SK-N-SH (cell line): ENCODE data around the gene CFAP92. TPM values are rescaled to one million over a fixed set of nuclear protein-coding genes. Genes with fewer than 3 reads are reported as not detected.

Experiments
- CTCF ChIA-PET: fragments of 300-600, 350-600 bp; formaldehyde crosslinking; extraction: SDS; loops from one replicate; lab custom pipeline; 2021; lab: Yijun Ruan, JAX
- POLR2A ChIA-PET: fragments of 350-600 bp; sonication (Branson Sonifier 250); formaldehyde crosslinking; extraction: SDS; loops from one replicate; lab custom pipeline; 2020; ENCODE audit warnings: antibody characterized with exemption, inconsistent platforms; lab: Yijun Ruan, JAX
- DNase-seq: peaks from one replicate; pipeline ENCODE4 v3.0.0; 2012
- H2AFZ ChIP-seq: fragments of 200-600 bp; sonication (generic); 2 replicates; pipeline ENCODE4 v1.8.1; 2016; ENCODE audit warnings: antibody characterized with exemption, mild to moderate bottlenecking, low read depth
- H3F3A ChIP-seq: fragments of 200-600 bp; sonication (generic); replicated peaks from 2 replicates; pipeline ENCODE3; 2016; ENCODE audit warnings: antibody characterized with exemption, mild to moderate bottlenecking; ENCODE audit not compliant: insufficient read depth
- H3K27ac ChIP-seq, 2 experiments: fragments of 200-500 bp in 1 of 2; fragments of 200-600 bp in 1 of 2; sonication (Bioruptor generic) in 1 of 2; sonication (generic), shearing (Covaris generic) in 1 of 2; 2 replicates each; pipeline versions ENCODE4 v1.5.1 to v1.6.1; 2014 to 2016; ENCODE audit warnings: low read depth in 2 of 2, inconsistent platforms in 1 of 2, low read length in 1 of 2, mild to moderate bottlenecking in 1 of 2, mixed read lengths in 1 of 2
- H3K27me3 ChIP-seq: fragments of 200-600 bp; sonication (generic), shearing (Covaris generic); 2 replicates; pipeline ENCODE4 v1.6.1; 2016; ENCODE audit warnings: mixed run types; ENCODE audit not compliant: insufficient read depth
- H3K36me3 ChIP-seq, 2 experiments: fragments of 200-500 bp in 1 of 2; fragments of 200-600 bp in 1 of 2; sonication (Bioruptor generic) in 1 of 2; sonication (generic) in 1 of 2; replicated peaks in 1 of 2; 2 replicates each; pipeline versions ENCODE3 to v1.5.1; 2014 to 2016; ENCODE audit warnings: low read length in 1 of 2, mild to moderate bottlenecking in 1 of 2; ENCODE audit not compliant: insufficient read depth in 2 of 2, control insufficient read depth in 1 of 2
- H3K4me1 ChIP-seq, 2 experiments: fragments of 200-500 bp in 1 of 2; fragments of 200-600 bp in 1 of 2; sonication (Bioruptor generic) in 1 of 2; sonication (generic), shearing (Covaris generic) in 1 of 2; 2 replicates each; pipeline versions ENCODE4 v1.5.1 to v1.6.1; 2014 to 2016; ENCODE audit warnings: low read depth in 1 of 2, low read length in 1 of 2, mixed run types in 1 of 2; ENCODE audit not compliant: insufficient read depth in 2 of 2, control insufficient read depth in 1 of 2
- H3K4me2 ChIP-seq: fragments of 200-600 bp; sonication (generic), shearing (Covaris generic); 2 replicates; pipeline ENCODE4 v1.6.1; 2017; ENCODE audit warnings: mixed run types
- H3K4me3 ChIP-seq, 2 experiments: fragments of 200-500 bp in 1 of 2; fragments of 200-600 bp in 1 of 2; sonication (Bioruptor generic) in 1 of 2; sonication (generic), shearing (Covaris generic) in 1 of 2; 2 replicates each; pipeline versions ENCODE4 v1.5.1 to v1.8.1; 2014 to 2016; ENCODE audit warnings: low read depth in 2 of 2, inconsistent platforms in 1 of 2, low read length in 1 of 2, mild to moderate bottlenecking in 1 of 2, mixed read lengths in 1 of 2, moderate library complexity in 1 of 2
- H3K79me2 ChIP-seq: fragments of 200-600 bp; sonication (generic); 2 replicates; pipeline ENCODE4 v1.8.1; 2017; ENCODE audit warnings: mild to moderate bottlenecking; ENCODE audit not compliant: insufficient read depth
- H3K9ac ChIP-seq: fragments of 200-600 bp; sonication (generic); 2 replicates; pipeline ENCODE4 v1.6.1; 2017; ENCODE audit warnings: mixed run types
- H3K9me2 ChIP-seq: fragments of 200-600 bp; sonication (generic); 2 replicates; pipeline ENCODE4 v1.6.1; 2017; ENCODE audit warnings: mixed run types
- H3K9me3 ChIP-seq: fragments of 200-600 bp; sonication (generic); 2 replicates; pipeline ENCODE4 v1.6.1; 2017; ENCODE audit warnings: mixed run types, mild to moderate bottlenecking, moderate library complexity
- H4K20me1 ChIP-seq: fragments of 200-600 bp; sonication (generic); 2 replicates; pipeline ENCODE4 v1.6.1; 2017; ENCODE audit warnings: mild to moderate bottlenecking, mixed run types; ENCODE audit not compliant: insufficient read depth
- CHD2 ChIP-seq: fragments of 150-350 bp; IDR thresholded peaks from 2 replicates; pipeline ENCODE4 v1.6.1; 2018; ENCODE audit warnings: low read length; ENCODE audit not compliant: partially characterized antibody
- ELF1 ChIP-seq: IDR thresholded peaks from 2 replicates; pipeline ENCODE4 v1.4.0; 2012
- EP300 ChIP-seq, 2 experiments: IDR thresholded peaks; 2 replicates each; pipeline versions ENCODE4 v1.4.0 to v1.6.1; 2012; ENCODE audit warnings: borderline replicate concordance in 1 of 2, low read depth in 1 of 2, low read length in 1 of 2
- MXI1 ChIP-seq: IDR thresholded peaks from 2 replicates; pipeline ENCODE4 v1.6.1; 2012; ENCODE audit warnings: mild to moderate bottlenecking, low read depth, low read length, improper control_type of control experiment
- NRF1 ChIP-seq: IDR thresholded peaks from 2 replicates; pipeline ENCODE4 v1.6.1; 2012; ENCODE audit warnings: low read depth, mild to moderate bottlenecking, low read length
- RAD21 ChIP-seq: IDR thresholded peaks from 2 replicates; pipeline ENCODE4 v1.6.1; 2012; ENCODE audit warnings: mild to moderate bottlenecking, low read length
- RCOR1 ChIP-seq: fragments of 150-350 bp; IDR thresholded peaks from 2 replicates; pipeline ENCODE4 v1.6.1; 2017; ENCODE audit warnings: antibody characterized with exemption, low read length
- REST ChIP-seq: IDR thresholded peaks from 2 replicates; pipeline ENCODE4 v1.6.1; 2012; ENCODE audit warnings: mild to moderate bottlenecking, low read depth, low read length, moderate library complexity
- RXRA ChIP-seq: IDR thresholded peaks from 2 replicates; pipeline ENCODE4 v1.4.0; 2012; ENCODE audit warnings: low read depth, mild to moderate bottlenecking, borderline replicate concordance
- TAF1 ChIP-seq: IDR thresholded peaks from 2 replicates; pipeline ENCODE4 v1.6.1; 2012; ENCODE audit warnings: low read depth, mild to moderate bottlenecking, low read length, moderate library complexity, borderline replicate concordance
- TCF12 ChIP-seq: IDR thresholded peaks from 2 replicates; pipeline ENCODE4 v1.4.0; 2012
- TEAD4 ChIP-seq: IDR thresholded peaks from 2 replicates; pipeline ENCODE4 v1.4.0; 2012; ENCODE audit warnings: mild to moderate bottlenecking, borderline replicate concordance; ENCODE audit not compliant: insufficient read depth
- USF2 ChIP-seq: fragments of 150-350 bp; IDR thresholded peaks from 2 replicates; pipeline ENCODE4 v1.6.1; 2017; ENCODE audit warnings: antibody characterized with exemption, low read length, low read depth, borderline replicate concordance
- ZBTB33 ChIP-seq: IDR thresholded peaks from 2 replicates; pipeline ENCODE4 v1.4.0; 2012; ENCODE audit warnings: low read depth, borderline replicate concordance
- WGBS: methylation state at CpG from one replicate; pipeline ENCODE4 v1.1.6; 2017; ENCODE audit warnings: low lambda C conversion rate; 5-methylcytosine and 5-hydroxymethylcytosine counted together
- polyA plus RNA-seq, 3 experiments: library from polyadenylated mRNA; depleted of rRNA; stranded (reverse); fragments of >200 nt; gene quantifications; 2 replicates each; pipeline ENCODE4 v1.2.3, GENCODE V29; 2012

Gene CFAP92
- polyA plus RNA-seq, 1 of the 3 experiments (the other 2 are of a cell fraction) = not detected

- Histone ChIP-seq H3K4me1 (peaks cover 0 to 16% of the 10 kb centered on the region in 2 experiments; a peak in 1 of 4 replicates), H3F3A (no peaks in the 10 kb centered on the region), H3K27ac (peak overlapping the region in 1 of 2 experiments; percentile 58; a peak in 2 of 4 replicates), H3K9me3 (no peaks in the 10 kb centered on the region), H3K79me2 (no peaks in the 10 kb centered on the region), H2AFZ (no peak overlapping the region), H4K20me1 (no peaks in the 10 kb centered on the region), H3K27me3 (no peaks in the 10 kb centered on the region), H3K9ac (no peak overlapping the region), H3K4me2 (no peak overlapping the region), H3K36me3 (no peaks in the 10 kb centered on the region), H3K9me2 (no peaks in the 10 kb centered on the region), H3K4me3 (no peak overlapping the region)
- TF ChIP-seq REST (no peak), TAF1 (no peak), ZBTB33 (no peak), EP300 (IDR thresholded peaks at IDR 0.05; ENCODE audit: borderline replicate concordance in 1 of 2, low read depth in 1 of 2, low read length in 1 of 2) (no peak), RAD21 (no peak), TEAD4 (no peak), NRF1 (no peak), RXRA (no peak), CHD2 (no peak), MXI1 (no peak), TCF12 (no peak), USF2 (no peak), RCOR1 (no peak), ELF1 (no peak)
- ChIA-PET POLR2A (no interaction called here), CTCF (interaction anchor here (1.1 to 2.7 kb wide), 4 partner anchors 12 to 247 kb away, joined by 4 to 13 read pairs (median 5); no protein-coding TSS in a partner anchor)
- 75% methylated on average over 8 of the region's 11 CpGs for WGBS
- no peak for DNase-seq
Observed at GRCh38 chr3:128864351-128864811, 129.5 kb downstream of the CFAP92 start.
